K562 (cell line): ENCODE results near the gene C12orf60.

Experiments used
- CEBPB ChIP-seq: fragments of 450-650 bp; IDR thresholded peaks from 2 replicates; pipeline ENCODE4 v1.6.1; 2016; ENCODE audit warnings: missing genetic modification characterization, missing compliant biosample characterization
- NBN ChIP-seq: fragments of 450-650 bp; IDR thresholded peaks from 2 replicates; pipeline ENCODE4 v1.6.1; 2016; ENCODE audit warnings: low read depth, mild to moderate bottlenecking
- POLR2A ChIP-seq: fragments of 450-650 bp; conservative IDR thresholded peaks from 2 replicates; pipeline ENCODE4 v1.6.1; 2016
- PURB ChIP-seq: sonication (generic); formaldehyde crosslinking; IDR thresholded peaks from 2 replicates; pipeline ENCODE4 v1.9.0; 2021; ENCODE audit warnings: low read depth, mild to moderate bottlenecking, missing genetic modification reagents
- ZNF184 ChIP-seq: sonication (generic); formaldehyde crosslinking; IDR thresholded peaks from 2 replicates; pipeline ENCODE4 v1.5.0; 2020; ENCODE audit warnings: missing genetic modification reagents
- ZNF24 ChIP-seq: fragments of 450-650 bp; IDR thresholded peaks from 2 replicates; pipeline ENCODE4 v1.6.1; 2016
- ZNF830 ChIP-seq: fragments of 250-450 bp; sonication (Bioruptor Pico); IDR thresholded peaks from 2 replicates; pipeline ENCODE4 v1.5.0; 2021; ENCODE audit warnings: mild to moderate bottlenecking
- TF ChIP-seq, protein P1 (sequence below): sonication (generic); formaldehyde crosslinking; IDR thresholded peaks from 2 replicates; pipeline ENCODE4 v1.8.1; 2023; ENCODE audit warnings: mild to moderate bottlenecking, missing genetic modification reagents
- TF ChIP-seq, protein P2 (sequence below), 3 experiments: IDR thresholded peaks in 2 of 3; conservative IDR thresholded peaks in 1 of 3; 2 replicates each; pipeline ENCODE4 v1.5.1; 2011 to 2012; ENCODE audit warnings: low read length in 3 of 3, mild to moderate bottlenecking in 3 of 3, control low read depth in 2 of 3, improper control_type of control experiment in 1 of 3, inconsistent platforms in 1 of 3, low read depth in 1 of 3, mixed read lengths in 1 of 3, moderate library complexity in 1 of 3; ENCODE audit not compliant: insufficient read depth in 2 of 3
- TF ChIP-seq, protein P3 (sequence below): sonication (generic); formaldehyde crosslinking; IDR thresholded peaks from 2 replicates; pipeline ENCODE4 v1.9.0; 2022; ENCODE audit warnings: mild to moderate bottlenecking, missing genetic modification reagents

DNA sequence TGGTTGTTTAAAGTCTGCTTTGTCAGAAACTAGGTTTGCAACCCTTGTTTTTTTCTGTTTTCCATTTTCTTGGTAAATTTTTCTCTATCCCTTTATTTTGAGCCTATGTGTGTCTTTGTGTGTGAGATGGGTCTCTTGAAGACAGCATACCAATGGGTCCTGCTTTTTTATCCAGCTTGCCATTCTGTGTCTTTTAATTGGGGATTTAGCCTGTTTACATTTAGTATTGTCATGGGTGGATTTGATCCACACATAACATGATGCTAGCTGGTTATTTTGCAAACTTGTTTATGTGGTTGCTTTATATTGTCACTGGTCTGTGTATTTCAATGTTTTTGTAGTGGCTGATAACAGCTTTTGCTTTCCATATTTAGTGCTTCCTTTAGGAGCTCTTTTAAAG, 57.0 kb downstream of the C12orf60 start:
- TF ChIP-seq NBN (no peak), PURB (no peak), ZNF830 (no peak), POLR2A (no peak), CEBPB (tag) (no peak), ZNF24 (no peak), ZNF184 (CRISPR knock-in tag) (no peak)
- TF ChIP-seq, protein P1, sequence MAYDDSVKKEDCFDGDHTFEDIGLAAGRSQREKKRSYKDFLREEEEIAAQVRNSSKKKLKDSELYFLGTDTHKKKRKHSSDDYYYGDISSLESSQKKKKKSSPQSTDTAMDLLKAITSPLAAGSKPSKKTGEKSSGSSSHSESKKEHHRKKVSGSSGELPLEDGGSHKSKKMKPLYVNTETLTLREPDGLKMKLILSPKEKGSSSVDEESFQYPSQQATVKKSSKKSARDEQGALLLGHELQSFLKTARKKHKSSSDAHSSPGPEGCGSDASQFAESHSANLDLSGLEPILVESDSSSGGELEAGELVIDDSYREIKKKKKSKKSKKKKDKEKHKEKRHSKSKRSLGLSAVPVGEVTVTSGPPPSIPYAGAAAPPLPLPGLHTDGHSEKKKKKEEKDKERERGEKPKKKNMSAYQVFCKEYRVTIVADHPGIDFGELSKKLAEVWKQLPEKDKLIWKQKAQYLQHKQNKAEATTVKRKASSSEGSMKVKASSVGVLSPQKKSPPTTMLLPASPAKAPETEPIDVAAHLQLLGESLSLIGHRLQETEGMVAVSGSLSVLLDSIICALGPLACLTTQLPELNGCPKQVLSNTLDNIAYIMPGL (CRISPR knock-in tag) = no peak
- TF ChIP-seq, protein P2, sequence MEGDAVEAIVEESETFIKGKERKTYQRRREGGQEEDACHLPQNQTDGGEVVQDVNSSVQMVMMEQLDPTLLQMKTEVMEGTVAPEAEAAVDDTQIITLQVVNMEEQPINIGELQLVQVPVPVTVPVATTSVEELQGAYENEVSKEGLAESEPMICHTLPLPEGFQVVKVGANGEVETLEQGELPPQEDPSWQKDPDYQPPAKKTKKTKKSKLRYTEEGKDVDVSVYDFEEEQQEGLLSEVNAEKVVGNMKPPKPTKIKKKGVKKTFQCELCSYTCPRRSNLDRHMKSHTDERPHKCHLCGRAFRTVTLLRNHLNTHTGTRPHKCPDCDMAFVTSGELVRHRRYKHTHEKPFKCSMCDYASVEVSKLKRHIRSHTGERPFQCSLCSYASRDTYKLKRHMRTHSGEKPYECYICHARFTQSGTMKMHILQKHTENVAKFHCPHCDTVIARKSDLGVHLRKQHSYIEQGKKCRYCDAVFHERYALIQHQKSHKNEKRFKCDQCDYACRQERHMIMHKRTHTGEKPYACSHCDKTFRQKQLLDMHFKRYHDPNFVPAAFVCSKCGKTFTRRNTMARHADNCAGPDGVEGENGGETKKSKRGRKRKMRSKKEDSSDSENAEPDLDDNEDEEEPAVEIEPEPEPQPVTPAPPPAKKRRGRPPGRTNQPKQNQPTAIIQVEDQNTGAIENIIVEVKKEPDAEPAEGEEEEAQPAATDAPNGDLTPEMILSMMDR (IDR thresholded peaks at IDR 0.05 in 2 of 3, conservative IDR thresholded peaks at IDR 0.05 in 1 of 3; ENCODE audit: insufficient read depth in 2 of 3, low read depth in 1 of 3, low read length in 3 of 3) = no peak
- TF ChIP-seq, protein P3, sequence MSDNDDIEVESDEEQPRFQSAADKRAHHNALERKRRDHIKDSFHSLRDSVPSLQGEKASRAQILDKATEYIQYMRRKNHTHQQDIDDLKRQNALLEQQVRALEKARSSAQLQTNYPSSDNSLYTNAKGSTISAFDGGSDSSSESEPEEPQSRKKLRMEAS (CRISPR knock-in tag) = no peak
